DOHH2 (cell line): ENCODE results near the gene CUZD1.

Experiments
- H3F3A ChIP-seq: fragments of 200-600 bp; sonication (generic), shearing (Covaris generic); 2 replicates; pipeline ENCODE4 v1.6.0; 2016; ENCODE audit warnings: antibody characterized with exemption, mild to moderate bottlenecking; ENCODE audit not compliant: control insufficient read depth, insufficient read depth
- H3K27ac ChIP-seq: fragments of 200-600 bp; sonication (generic); 2 replicates; pipeline ENCODE4 v1.5.1; 2014; ENCODE audit warnings: low read depth, mild to moderate bottlenecking, low read length, moderate library complexity
- H3K27me3 ChIP-seq: fragments of 200-600 bp; sonication (generic); 2 replicates; pipeline ENCODE4 v1.6.1; 2014; ENCODE audit warnings: mild to moderate bottlenecking, low read length, mixed read lengths; ENCODE audit not compliant: control insufficient read depth
- H3K36me3 ChIP-seq: fragments of 200-600 bp; sonication (generic); 2 replicates; pipeline ENCODE4 v1.6.1; 2014; ENCODE audit warnings: mild to moderate bottlenecking, low read length, moderate library complexity, mixed read lengths; ENCODE audit not compliant: control insufficient read depth
- H3K4me1 ChIP-seq: fragments of 200-600 bp; sonication (generic); 2 replicates; pipeline ENCODE4 v1.6.1; 2014; ENCODE audit warnings: mild to moderate bottlenecking, low read length, mixed read lengths; ENCODE audit not compliant: control insufficient read depth
- H3K4me2 ChIP-seq: fragments of 200-600 bp; sonication (generic); 2 replicates; pipeline ENCODE4 v1.6.0; 2014; ENCODE audit warnings: mild to moderate bottlenecking, low read length, moderate library complexity
- H3K4me3 ChIP-seq: fragments of 200-600 bp; sonication (generic); 2 replicates; pipeline ENCODE4 v1.5.1; 2014; ENCODE audit warnings: mild to moderate bottlenecking, low read length, mixed read lengths
- H3K79me2 ChIP-seq: fragments of 200-600 bp; sonication (generic); 2 replicates; pipeline ENCODE4 v1.6.1; 2014; ENCODE audit warnings: mild to moderate bottlenecking, low read length, mixed read lengths; ENCODE audit not compliant: control insufficient read depth
- H3K9me2 ChIP-seq: fragments of 200-600 bp; sonication (generic); replicated peaks from 2 replicates; pipeline ENCODE4 v1.6.1; 2014; ENCODE audit warnings: mild to moderate bottlenecking, low read length, mixed read lengths; ENCODE audit not compliant: control insufficient read depth
- H3K9me3 ChIP-seq: fragments of 200-600 bp; sonication (generic); 2 replicates; pipeline ENCODE4 v1.6.1; 2014; ENCODE audit warnings: antibody characterized with exemption, low read length, mixed read lengths; ENCODE audit not compliant: control insufficient read depth, insufficient read depth
- H4K20me1 ChIP-seq: fragments of 200-600 bp; sonication (generic); 2 replicates; pipeline ENCODE4 v1.6.0; 2014; ENCODE audit warnings: low read depth, mild to moderate bottlenecking, antibody characterized with exemption, low read length, moderate library complexity; ENCODE audit not compliant: control insufficient read depth, insufficient read depth
- CTCF ChIP-seq: fragments of 200-600 bp; sonication (generic); IDR thresholded peaks from one replicate; pipeline ENCODE4 v1.5.1; 2014; ENCODE audit warnings: antibody characterized with exemption, mild to moderate bottlenecking, low read depth, low read length; ENCODE audit not compliant: poor library complexity, severe bottlenecking
- EZH2phosphoT487 ChIP-seq: fragments of 200-600 bp; sonication (generic); IDR thresholded peaks from 2 replicates; pipeline ENCODE4 v1.6.1; 2017; ENCODE audit warnings: borderline replicate concordance, mild to moderate bottlenecking, antibody characterized with exemption, low read length, moderate library complexity, mixed read lengths

The CUZD1 gene

GRCh38 chr10:122849090-122849489, 3.4 kb upstream of the CUZD1 start:
- Histone ChIP-seq H3K79me2 (no peaks in the 10 kb centered on the region), H3K36me3 (peaks cover 4% of the 10 kb centered on the region), H3K4me2 (no peak overlapping the region), H3K4me3 (no peak overlapping the region), H3K9me3 (no peaks in the 10 kb centered on the region), H3F3A (no peaks in the 10 kb centered on the region), H4K20me1 (no peaks in the 10 kb centered on the region), H3K9me2 (no peaks in the 10 kb centered on the region), H3K27me3 (no peaks in the 10 kb centered on the region), H3K27ac (no peak overlapping the region), H3K4me1 (peaks cover 3% of the 10 kb centered on the region; the same call in 1 of the 2 replicates)
- TF ChIP-seq CTCF = no peak

DNA sequence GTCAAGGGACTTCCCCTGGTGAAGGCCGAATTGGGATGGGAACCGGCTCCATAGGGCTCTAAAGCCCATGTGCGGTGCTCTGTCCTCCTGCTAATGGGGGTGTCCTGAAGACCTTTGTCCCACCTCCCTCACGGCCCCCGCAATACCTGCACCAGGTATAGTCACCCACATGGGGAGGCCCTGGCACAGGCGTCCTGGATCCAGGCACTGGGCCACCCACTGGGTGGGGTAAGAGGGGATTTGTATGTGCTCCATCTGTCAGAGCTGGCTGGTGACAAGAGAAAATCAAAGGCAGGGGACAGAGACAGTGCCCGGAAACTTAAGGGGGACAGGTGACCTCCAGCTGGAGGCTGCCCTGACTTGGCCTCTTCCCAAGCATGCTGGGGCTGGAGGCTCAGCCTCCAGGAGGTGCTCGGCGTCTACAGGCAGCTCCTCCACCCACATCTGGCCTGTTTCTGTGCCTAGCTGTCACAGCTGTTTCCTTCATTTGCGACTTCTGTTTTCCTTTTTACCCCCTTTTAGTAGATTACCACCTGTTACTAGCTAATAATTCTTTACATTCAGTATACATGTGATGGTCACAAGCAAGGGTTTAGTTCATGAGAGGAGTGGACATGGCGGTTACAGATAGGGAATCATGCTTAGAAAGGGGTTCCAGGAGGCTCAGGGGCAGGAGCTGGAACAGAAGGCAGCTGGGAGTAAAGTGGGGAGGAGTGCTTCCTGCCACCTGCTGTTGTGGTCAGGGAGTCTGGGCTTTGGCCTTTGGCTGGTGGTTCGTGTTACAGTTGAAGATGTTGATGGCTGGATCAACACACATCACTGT, 2.3 kb upstream of the CUZD1 start:
- H3K9me2 ChIP-seq = no peaks in the 10 kb centered on the region
- H3K4me2 ChIP-seq = no peak overlapping the region
- H3K27me3 ChIP-seq = no peaks in the 10 kb centered on the region
- H3F3A ChIP-seq = no peaks in the 10 kb centered on the region
- no peaks in the 10 kb centered on the region for H4K20me1 ChIP-seq
- no peak for TF ChIP-seq CTCF
- no peak for TF ChIP-seq EZH2phosphoT487
- H3K27ac ChIP-seq = no peak overlapping the region
- H3K4me1 ChIP-seq = peaks cover 3% of the 10 kb centered on the region; the same call in 1 of the 2 replicates
- H3K36me3 ChIP-seq = peaks cover 4% of the 10 kb centered on the region; the same call in 1 of the 2 replicates
- H3K9me3 ChIP-seq = no peaks in the 10 kb centered on the region
- H3K79me2 ChIP-seq = no peaks in the 10 kb centered on the region
- H3K4me3 ChIP-seq = no peak overlapping the region

GRCh38 chr10:122844146-122844545, 1.5 kb downstream of the CUZD1 start:
- H3K4me3 ChIP-seq = no peak overlapping the region
- H3K27me3 ChIP-seq = no peaks in the 10 kb centered on the region
- no peaks in the 10 kb centered on the region for H3F3A ChIP-seq
- H3K9me2 ChIP-seq = no peaks in the 10 kb centered on the region
- no peak overlapping the region for H3K27ac ChIP-seq
- 0 out of 2 replicates have a peak, but pooled peaks cover 5% of the 10 kb centered on the region for H3K36me3 ChIP-seq
- H3K4me1 ChIP-seq = peaks cover 3% of the 10 kb centered on the region; the same call in 1 of the 2 replicates
- TF ChIP-seq EZH2phosphoT487 (no peak), CTCF (no peak)
- no peak overlapping the region for H3K4me2 ChIP-seq
- no peaks in the 10 kb centered on the region for H3K79me2 ChIP-seq
- H4K20me1 ChIP-seq = no peaks in the 10 kb centered on the region
- H3K9me3 ChIP-seq = no peaks in the 10 kb centered on the region
